Lower lobe of right lung (tissue), 2 donors: ENCODE results near the gene WFDC1. TPM values are rescaled to one million over a fixed set of nuclear protein-coding genes. Genes with fewer than 3 reads are reported as not detected.

Source experiments
- ATAC-seq, 2 donors: fragments of 200-7000 bp; cut with Tn5 transposase; one replicate each; pipeline ENCODE4 v1.9.1; 2020 to 2022; ENCODE audit warnings: mild to moderate bottlenecking in 2 of 2, moderate library complexity in 2 of 2
- DNase-seq: peaks from one replicate; pipeline ENCODE4 v3.0.0-alpha.2; 2020
- H3K27ac ChIP-seq: fragments of 200-600 bp; one replicate; pipeline ENCODE4 v1.8.0; 2022
- H3K27me3 ChIP-seq: fragments of 200-600 bp; one replicate; pipeline ENCODE4 v1.8.0; 2022; ENCODE audit warnings: low read depth
- H3K36me3 ChIP-seq: fragments of 200-600 bp; one replicate; pipeline ENCODE4 v1.8.0; 2022; ENCODE audit warnings: mild to moderate bottlenecking
- H3K4me1 ChIP-seq: fragments of 200-600 bp; one replicate; pipeline ENCODE4 v1.8.0; 2022
- H3K4me3 ChIP-seq: fragments of 200-600 bp; one replicate; pipeline ENCODE4 v1.8.0; 2022; ENCODE audit warnings: mild to moderate bottlenecking
- H3K9me3 ChIP-seq: fragments of 200-600 bp; one replicate; pipeline ENCODE4 v1.8.0; 2022
- CTCF ChIP-seq: fragments of 200-600 bp; IDR thresholded peaks from one replicate; pipeline ENCODE4 v1.8.0; 2022; ENCODE audit warnings: antibody characterized with exemption, mild to moderate bottlenecking
- intact Hi-C: fragments of 100-400 bp; cut with DNase I; formaldehyde crosslinking; loops from one replicate; pipeline ENCODE4 v1.11.0; 2022
- total RNA-seq: library from RNA; stranded (reverse); fragmentation: NEBNext Ultra II Directional; extraction: Animal tissue kit (Norgen Biotek cat#: 25700); gene quantifications from one replicate; pipeline ENCODE4 v1.2.1, GENCODE V29; 2021
- donor health status: DM: no; HTN: yes; CAD: no; lungs with severe emphysema.

The WFDC1 gene
- total RNA-seq, 1 donor from 2014 or later = 18.0 TPM

GRCh38 chr16:84326545-84326944 is 31.9 kb downstream of the WFDC1 start:
- ATAC-seq (no peak), DNase-seq (no peak)
- Histone ChIP-seq H3K4me1 (no peaks in the 10 kb centered on the region), H3K27me3 (no peaks in the 10 kb centered on the region), H3K9me3 (no peaks in the 10 kb centered on the region), H3K4me3 (no peak overlapping the region), H3K36me3 (peaks cover 17% of the 10 kb centered on the region), H3K27ac (no peak overlapping the region)
- no peak for TF ChIP-seq CTCF
- intact Hi-C loops = no loop called here

GRCh38 chr16:84327926-84328505 is 33.3 kb downstream of the WFDC1 start:
- Histone ChIP-seq H3K27ac (no peak overlapping the region), H3K4me1 (no peaks in the 10 kb centered on the region), H3K27me3 (no peaks in the 10 kb centered on the region), H3K36me3 (peaks cover 17% of the 10 kb centered on the region), H3K9me3 (no peaks in the 10 kb centered on the region), H3K4me3 (no peak overlapping the region)
- ATAC-seq (no peak), DNase-seq (no peak)
- intact Hi-C loops = no loop called here
- TF ChIP-seq CTCF = no peak

GRCh38 chr16:84329016-84329415 is 34.3 kb downstream of the WFDC1 start:
- Histone ChIP-seq H3K27ac (no peak overlapping the region), H3K27me3 (no peaks in the 10 kb centered on the region), H3K9me3 (no peaks in the 10 kb centered on the region), H3K4me1 (no peaks in the 10 kb centered on the region), H3K4me3 (no peak overlapping the region), H3K36me3 (peaks cover 17% of the 10 kb centered on the region)
- intact Hi-C loops = no loop called here
- TF ChIP-seq CTCF = no peak
- no peak for DNase-seq
- no peak for ATAC-seq

GRCh38 chr16:84329843-84330684 is 35.4 kb downstream of the WFDC1 start:
- DNase-seq = no peak
- Histone ChIP-seq H3K4me3 (no peak overlapping the region), H3K9me3 (no peaks in the 10 kb centered on the region), H3K27ac (no peak overlapping the region), H3K4me1 (no peaks in the 10 kb centered on the region), H3K27me3 (no peaks in the 10 kb centered on the region), H3K36me3 (peaks cover 17% of the 10 kb centered on the region)
- no peak for ATAC-seq
- TF ChIP-seq CTCF = no peak
- intact Hi-C loops = no loop called here

- H3K27me3 ChIP-seq = no peaks in the 10 kb centered on the region
- no peak for TF ChIP-seq CTCF
- intact Hi-C loops = no loop called here
- ATAC-seq (no peak), DNase-seq (no peak)
- H3K4me3 ChIP-seq = no peak overlapping the region
- H3K9me3 ChIP-seq = no peaks in the 10 kb centered on the region
- no peak overlapping the region for H3K27ac ChIP-seq
- no peaks in the 10 kb centered on the region for H3K4me1 ChIP-seq
- peaks cover 17% of the 10 kb centered on the region for H3K36me3 ChIP-seq
Observed at GRCh38 chr16:84330685-84331050, 36.0 kb downstream of the WFDC1 start.
